Dedifferentiated amniotic fluid mesenchymal stem cell (primary cell): Measurements from ENCODE around the gene NCR3LG1.

Experiments
- DNase-seq: peaks from one replicate; pipeline ENCODE4 v3.0.0-alpha.2; 2016; ENCODE audit errors: extremely low spot score

Gene NCR3LG1

GRCh38 chr11:17351510-17352176 lies at the start of gene NCR3LG1:
NCR3LG1 (plus strand) TSS chr11:17351800; CDS start chr11:17351970, 170 bp downstream.
- DNase-seq, result peak; percentile 53

GRCh38 chr11:17313349-17314231 lies 38.0 kb upstream of the NCR3LG1 start:
- no peak for DNase-seq

DNA sequence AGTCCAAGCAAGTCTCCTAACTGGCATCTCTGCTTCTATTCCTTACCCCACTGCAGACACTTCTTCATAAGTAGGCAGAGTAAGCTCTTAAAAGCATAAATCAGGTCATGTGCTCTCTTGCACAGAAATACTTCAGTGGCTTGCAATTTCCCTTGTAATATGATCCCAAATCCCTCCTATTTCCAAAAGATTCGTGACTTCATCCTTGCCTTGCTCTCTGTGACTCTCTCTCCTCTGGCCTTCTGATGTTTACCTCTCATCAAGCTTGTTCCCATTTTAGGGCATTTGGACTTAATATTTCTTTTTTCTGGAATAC lies 37.4 kb upstream of the NCR3LG1 start:
- peak; percentile 88 for DNase-seq

GRCh38 chr11:17314904-17315426 lies 36.6 kb upstream of the NCR3LG1 start:
- DNase-seq, result no peak

DNA sequence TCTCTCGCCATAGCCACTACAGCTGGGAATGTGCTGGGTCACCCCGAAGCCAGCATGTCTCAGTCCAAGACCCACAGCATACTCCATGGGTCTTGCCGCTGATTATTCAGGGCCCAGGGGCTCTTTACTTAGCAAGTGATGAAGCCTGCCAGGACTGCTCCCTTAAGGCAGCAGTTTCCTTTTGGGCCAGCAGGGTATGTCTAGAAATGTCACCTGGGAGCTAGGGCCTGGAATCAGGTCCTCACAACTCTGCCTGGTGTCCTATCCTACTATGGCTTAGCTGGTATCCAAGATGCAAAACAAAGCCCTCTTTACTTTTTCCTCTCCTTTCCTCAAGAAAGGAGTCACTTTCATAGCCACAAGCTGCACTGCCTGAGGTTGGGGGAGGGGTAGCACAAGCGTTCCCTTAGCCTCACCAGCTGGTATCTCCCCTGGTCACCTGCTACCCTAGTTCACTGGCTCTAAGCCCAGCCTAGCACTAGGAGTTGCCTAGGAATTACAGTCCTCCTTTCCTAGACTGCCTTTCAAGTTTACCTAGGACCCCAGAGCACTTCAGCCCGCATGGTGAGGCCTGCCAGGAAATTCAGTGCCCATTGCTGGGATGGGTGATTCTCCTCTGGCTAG lies 22.6 kb upstream of the NCR3LG1 start:
- DNase-seq, result no peak

GRCh38 chr11:17331669-17332068 lies 19.9 kb upstream of the NCR3LG1 start:
- no peak for DNase-seq

GRCh38 chr11:17333799-17334586 lies 17.6 kb upstream of the NCR3LG1 start:
- DNase-seq, result no peak

DNA sequence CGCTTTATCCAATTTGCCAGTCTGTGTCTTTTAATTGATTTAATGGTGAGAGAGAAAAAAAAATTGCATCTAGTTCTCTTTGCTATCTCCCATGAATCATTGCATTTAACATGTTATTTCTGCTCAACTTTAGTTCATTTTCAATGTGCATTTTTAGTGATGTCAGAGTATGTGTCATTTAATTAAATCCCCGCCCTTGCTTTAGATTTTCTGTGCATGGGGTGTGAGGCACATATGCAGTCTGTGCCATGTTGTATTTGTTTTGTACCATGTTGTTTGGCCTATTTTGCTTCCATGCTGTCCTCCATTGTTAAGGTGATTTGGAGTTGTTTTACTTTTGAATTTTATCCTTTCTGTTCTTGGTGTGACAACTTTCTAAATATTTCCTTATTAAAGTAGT lies 8.3 kb upstream of the NCR3LG1 start:
- DNase-seq, result no peak

- DNase-seq, result peak; percentile 93
Observed at GRCh38 chr11:17343907-17344306, 7.7 kb upstream of the NCR3LG1 start.

- no peak for DNase-seq
Observed at GRCh38 chr11:17347676-17348075, 3.9 kb upstream of the NCR3LG1 start.

DNA sequence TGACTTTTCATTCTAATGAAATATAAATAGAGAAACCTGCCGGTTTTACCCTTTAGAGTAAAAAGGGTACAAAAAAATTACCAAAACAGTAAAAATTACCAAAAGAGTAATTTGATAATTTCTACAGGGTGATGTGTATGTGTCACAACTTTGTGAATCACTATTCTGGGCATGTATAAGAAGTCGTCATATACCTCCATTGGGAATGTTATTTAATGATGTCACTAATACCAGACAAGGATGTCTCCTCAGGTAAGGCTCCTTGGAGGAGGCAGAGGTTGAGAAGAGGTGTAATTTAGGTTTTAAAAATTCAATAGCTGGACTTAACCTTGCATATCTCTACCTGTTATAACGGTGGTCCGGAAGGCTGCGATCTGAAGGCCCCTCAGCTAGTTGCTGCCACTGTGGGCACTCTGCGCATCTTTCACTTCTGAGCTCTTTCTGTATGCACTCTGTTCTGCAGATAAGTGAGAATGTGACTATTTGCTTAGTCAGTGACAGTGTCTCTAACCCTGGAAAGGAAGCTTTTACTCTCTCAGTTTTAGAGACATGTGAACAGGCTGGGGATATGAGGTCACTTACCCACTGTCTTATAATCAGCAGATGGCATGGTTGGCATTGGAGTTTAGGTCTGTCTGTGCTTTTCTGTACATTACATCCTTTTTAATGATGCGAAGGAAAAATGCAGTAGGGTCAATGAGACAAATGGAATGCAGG lies 987 bp upstream of the NCR3LG1 start:
- no peak for DNase-seq

GRCh38 chr11:17351172-17351509 lies 459 bp upstream of the NCR3LG1 start:
- no peak for DNase-seq

DNA sequence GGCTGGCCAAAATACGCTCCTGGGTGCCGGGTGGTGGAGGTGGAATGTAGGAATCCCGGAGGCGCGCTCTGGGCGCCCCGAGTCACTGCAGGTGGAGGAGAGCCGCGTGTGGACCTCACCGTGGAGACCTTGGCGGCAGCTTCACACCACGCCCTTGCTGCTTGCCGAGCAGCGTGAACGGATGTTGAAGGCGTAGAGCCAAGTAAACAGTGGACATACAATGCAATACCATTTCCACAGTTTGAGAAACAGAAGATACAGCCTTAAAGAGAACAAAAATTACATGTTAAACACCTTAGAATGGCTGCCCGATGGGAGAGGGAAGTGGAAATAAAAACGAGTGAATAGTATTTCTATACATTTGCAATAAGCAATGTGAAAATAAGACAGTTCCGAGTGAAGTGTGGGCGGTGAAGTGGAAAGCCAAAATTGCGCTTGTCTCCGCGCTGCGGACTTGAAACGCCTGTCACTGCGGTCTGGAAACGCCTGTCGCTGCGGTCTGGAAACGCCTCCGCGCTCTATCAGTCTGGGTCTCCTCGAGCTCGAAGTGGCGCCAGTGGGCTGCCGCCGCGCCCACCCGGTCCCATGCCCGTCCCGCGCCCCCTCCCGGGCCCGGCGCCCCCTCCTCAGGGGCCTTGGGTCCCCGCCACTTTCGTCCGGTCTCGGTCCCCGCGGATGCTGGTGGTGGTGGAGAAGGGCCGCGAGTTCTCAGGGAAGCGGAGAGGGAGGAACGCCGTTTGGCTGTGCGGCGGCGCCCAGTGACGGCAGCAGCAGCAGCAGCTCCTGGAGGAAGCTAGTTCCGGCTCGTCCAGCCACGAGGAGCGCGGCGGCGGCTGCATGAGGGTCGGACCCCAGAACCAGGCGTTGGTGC lies 1.6 kb downstream of the NCR3LG1 start:
- peak; percentile 54 for DNase-seq

- DNase-seq, result no peak
Observed at GRCh38 chr11:17353821-17354600, 2.4 kb downstream of the NCR3LG1 start.

GRCh38 chr11:17354601-17354991 lies 3.0 kb downstream of the NCR3LG1 start:
- peak; percentile 71 for DNase-seq

DNA sequence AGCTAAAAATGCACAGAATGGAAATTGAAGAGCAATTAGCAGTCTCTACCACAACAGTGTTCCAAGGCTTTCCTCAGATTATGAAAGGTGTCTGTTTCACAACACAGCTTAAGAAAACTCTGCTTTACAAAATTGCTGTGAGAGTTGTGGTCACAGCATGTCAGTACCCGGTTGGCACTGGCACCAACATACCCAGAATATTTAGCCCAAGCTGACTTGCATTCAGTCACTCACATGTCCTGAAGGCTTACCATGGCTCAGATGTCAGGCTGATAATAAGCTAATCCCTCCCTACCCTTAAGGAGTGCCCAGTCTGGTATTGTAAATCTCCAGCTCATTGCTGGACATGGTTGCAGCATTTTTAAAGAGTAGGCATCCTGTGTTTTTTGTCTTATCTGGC lies 14.9 kb downstream of the NCR3LG1 start:
- DNase-seq, result no peak

DNA sequence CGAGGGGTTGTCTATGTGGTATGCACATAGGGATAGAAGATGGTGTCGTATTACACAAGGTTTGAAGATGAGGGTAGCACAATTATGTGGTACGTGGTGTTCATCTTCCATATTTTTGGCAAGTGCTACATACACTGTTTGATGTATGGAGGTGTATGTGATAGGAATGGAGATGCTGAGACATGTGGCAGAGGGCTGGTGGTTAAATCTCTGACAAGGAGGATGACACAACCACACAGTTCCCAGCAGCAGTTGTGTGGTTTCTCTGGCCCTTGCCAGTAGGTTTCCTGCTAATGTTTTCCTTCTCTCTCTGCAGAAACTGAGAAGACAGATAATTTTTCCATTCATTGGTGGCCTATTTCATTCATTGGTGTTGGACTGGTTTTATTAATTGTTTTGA lies 17.0 kb downstream of the NCR3LG1 start:
- no peak for DNase-seq

- DNase-seq, result no peak
Observed at GRCh38 chr11:17369094-17369493, 17.5 kb downstream of the NCR3LG1 start.

DNA sequence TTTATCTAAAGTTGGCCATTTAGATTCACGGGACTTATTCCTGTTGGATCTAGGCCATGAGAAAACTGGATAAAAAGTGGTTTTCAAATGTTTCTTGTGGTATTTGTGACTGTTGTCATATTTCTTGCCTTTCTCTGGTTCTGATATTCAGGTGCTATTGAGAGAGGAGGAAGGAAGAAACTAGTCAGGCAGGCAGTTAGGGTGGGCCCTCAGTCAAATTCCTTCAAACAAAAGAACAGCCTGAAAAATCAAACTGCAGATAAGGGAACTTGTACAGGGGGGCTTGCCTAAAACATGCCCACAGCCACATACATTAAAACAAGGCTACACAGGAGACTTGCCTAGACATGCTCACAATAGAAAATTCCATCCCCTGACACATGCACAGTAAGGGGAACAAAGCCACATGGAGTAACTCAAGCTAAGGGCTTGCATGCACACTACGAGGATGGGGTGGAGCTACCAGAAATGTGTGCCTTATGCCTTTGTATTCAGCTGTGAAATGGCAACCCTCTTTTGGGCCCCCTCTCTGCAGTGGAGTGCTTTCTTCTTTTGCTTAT lies 18.2 kb downstream of the NCR3LG1 start:
- DNase-seq, result no peak
